ENCODE results near the gene FASN. TPM values are rescaled to one million over a fixed set of nuclear protein-coding genes. Genes with fewer than 3 reads are reported as not detected.
A peak's percentile ranks its signal among the peaks of the same experiment; 100 is the strongest.

The FASN gene
- polyA plus RNA-seq, 1 donor, result 34.7 TPM

DNA sequence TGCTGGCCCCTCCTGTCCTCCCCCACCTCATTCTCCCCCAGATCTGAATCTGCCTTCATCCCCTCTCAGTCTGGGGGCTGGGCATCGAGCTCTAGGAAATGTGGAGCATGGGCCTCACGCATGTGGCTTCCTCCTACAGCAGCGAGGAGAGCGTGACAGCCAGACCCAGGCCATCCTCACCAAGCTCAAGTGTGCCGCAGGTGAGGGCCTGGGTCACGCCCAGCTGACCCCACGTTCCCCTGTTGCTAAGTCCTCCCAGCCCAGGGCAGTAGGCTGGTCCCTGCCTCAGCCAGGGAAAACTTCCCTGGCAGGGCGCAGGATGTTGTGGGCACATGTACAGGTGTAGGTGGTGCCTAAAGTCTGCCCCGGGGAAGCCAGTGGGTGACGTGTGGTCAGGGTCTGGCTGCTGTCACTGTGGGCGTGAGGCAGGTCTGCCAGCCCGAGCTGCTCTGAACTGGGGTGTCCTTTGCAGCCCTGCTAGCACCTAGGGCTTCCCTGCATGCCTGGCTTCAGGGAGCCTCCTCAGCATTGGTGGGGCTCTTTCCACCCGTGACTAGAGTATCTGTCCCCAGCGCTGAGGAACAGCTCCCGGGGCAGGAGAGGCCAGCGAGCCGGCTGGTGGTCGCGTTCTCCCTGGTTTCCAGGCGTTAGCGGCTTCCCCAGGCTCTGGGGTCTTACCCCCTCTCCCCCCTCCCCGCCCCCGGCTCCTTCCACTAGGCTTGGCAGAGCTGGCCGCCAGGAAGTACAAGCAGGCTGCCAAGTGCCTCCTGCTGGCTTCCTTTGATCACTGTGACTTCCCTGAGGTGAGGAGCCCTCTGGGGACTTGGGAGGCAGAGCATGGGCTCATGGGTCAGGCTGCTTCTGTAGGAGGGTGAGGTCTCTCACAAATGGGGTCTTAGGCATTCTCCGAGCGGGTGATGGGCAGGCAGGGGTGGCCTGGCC lies 42.7 kb downstream of the FASN start:
- DNase-seq, result no peak
- Histone ChIP-seq H3K4me3 (ENCODE audit: low read length) (no peak overlapping the region), H3K27ac (ENCODE audit: low read length) (no peak overlapping the region), H3K27me3 (ENCODE audit: control insufficient read depth, insufficient read depth, low read length) (no peaks in the 10 kb centered on the region), H3K9me3 (ENCODE audit: control insufficient read depth, low read depth, low read length) (no peaks in the 10 kb centered on the region), H3K36me3 (ENCODE audit: control insufficient read depth, insufficient read depth, low read length) (peaks cover 72% of the 10 kb centered on the region), H3K4me1 (ENCODE audit: control insufficient read depth, insufficient read depth, low read length) (peaks cover 14% of the 10 kb centered on the region)
- no CpG with 5 or more reads among the region's 26 CpGs for WGBS (ENCODE audit: insufficient coverage, low lambda C conversion rate)

DNA sequence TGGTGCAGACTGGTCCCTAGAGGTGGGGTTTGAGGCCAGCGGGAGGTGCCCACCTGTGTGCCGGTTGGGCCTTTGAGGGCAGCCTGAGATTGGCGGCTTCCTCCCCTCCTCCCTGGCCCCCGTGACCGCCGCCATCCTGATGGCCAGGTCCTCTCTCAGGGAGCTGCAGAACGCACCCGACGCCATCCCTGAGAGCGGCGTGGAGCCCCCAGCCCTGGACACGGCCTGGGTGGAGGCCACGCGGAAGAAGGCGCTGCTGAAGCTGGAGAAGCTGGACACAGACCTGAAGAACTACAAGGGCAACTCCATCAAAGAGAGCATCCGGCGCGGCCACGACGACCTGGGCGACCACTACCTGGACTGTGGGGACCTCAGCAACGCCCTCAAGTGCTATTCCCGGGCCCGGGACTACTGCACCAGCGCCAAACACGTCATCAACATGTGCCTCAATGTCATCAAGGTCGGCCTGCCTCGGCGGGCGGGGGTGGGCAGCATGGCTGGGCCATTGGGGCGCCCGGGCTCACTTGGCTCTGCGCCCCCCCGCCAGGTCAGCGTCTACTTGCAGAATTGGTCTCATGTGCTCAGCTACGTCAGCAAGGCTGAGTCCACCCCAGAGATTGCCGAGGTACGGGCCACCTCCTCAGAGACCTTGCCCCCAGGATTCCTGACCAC lies 43.5 kb downstream of the FASN start:
- peaks cover 18% of the 10 kb centered on the region for H3K4me1 ChIP-seq (ENCODE audit: control insufficient read depth, insufficient read depth, low read length)

DNA sequence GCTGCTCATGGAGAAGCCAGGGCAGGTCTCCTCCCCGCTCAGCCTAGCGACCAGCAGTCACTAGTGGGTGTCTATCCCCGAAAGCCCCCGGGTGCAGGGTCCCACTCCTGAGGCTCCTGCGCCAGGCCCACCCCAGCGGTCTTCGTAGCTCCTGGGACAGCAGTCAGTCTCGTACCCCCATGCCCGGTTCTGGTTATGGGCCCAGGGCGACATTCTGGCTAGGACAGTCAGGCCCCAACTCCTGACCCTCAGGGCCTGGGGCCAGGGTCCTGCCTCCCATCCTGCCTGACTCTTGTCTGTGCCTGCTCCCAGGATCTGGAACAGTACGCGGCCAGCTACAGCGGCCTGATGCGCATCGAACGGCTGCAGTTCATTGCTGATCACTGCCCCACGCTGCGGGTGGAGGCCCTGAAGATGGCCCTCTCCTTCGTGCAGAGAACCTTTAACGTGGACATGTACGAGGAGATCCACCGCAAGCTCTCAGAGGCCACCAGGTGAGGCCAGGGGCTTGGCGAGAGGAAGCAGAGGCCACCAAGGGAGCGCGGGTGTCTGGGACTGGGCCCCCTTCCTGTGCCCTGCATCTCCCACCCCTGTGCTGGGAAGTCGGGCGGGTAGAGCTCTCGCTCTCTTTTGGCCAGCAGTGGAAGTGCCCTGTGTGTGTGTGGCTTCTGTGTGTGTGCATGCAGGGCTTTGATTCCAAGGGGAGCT lies 44.3 kb downstream of the FASN start:
- Histone ChIP-seq H3K9me3 (ENCODE audit: control insufficient read depth, low read depth, low read length) (no peaks in the 10 kb centered on the region), H3K27ac (ENCODE audit: low read length) (no peak overlapping the region), H3K27me3 (ENCODE audit: control insufficient read depth, insufficient read depth, low read length) (no peaks in the 10 kb centered on the region), H3K4me1 (ENCODE audit: control insufficient read depth, insufficient read depth, low read length) (peaks cover 18% of the 10 kb centered on the region), H3K36me3 (ENCODE audit: control insufficient read depth, insufficient read depth, low read length) (peaks cover 72% of the 10 kb centered on the region), H3K4me3 (ENCODE audit: low read length) (no peak overlapping the region)
- no peak for DNase-seq
- WGBS (ENCODE audit: insufficient coverage, low lambda C conversion rate), result no CpG with 5 or more reads among the region's 28 CpGs

More for the DNA sequence above, 43.5 kb downstream of the FASN start:
- no CpG with 5 or more reads among the region's 38 CpGs for WGBS (ENCODE audit: insufficient coverage, low lambda C conversion rate)
- Histone ChIP-seq H3K36me3 (ENCODE audit: control insufficient read depth, insufficient read depth, low read length) (peaks cover 71% of the 10 kb centered on the region), H3K4me3 (ENCODE audit: low read length) (no peak overlapping the region), H3K27me3 (ENCODE audit: control insufficient read depth, insufficient read depth, low read length) (no peaks in the 10 kb centered on the region), H3K27ac (ENCODE audit: low read length) (no peak overlapping the region), H3K9me3 (ENCODE audit: control insufficient read depth, low read depth, low read length) (no peaks in the 10 kb centered on the region)
- no peak for DNase-seq

DNA sequence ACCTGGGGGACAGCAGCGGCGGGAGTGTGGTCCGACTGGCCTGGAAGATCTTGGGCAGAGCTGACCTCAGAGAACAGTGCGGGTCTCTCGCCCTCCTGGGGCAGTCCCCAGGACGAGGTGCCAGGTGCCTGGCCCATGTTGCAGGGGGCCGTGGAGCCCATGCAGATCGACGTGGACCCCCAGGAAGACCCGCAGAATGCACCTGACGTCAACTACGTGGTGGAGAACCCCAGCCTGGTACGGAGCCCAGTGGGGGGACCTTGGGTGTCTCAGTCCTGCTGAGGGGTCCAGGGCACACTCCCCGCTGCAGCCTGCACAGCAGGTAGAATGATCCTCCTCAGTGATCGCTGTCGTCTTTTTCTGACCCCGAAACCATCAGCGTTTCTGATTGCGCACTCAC lies 44.9 kb downstream of the FASN start:
- H3K36me3 ChIP-seq (ENCODE audit: control insufficient read depth, insufficient read depth, low read length), result peaks cover 72% of the 10 kb centered on the region
- peaks cover 18% of the 10 kb centered on the region for H3K4me1 ChIP-seq (ENCODE audit: control insufficient read depth, insufficient read depth, low read length)
- H3K9me3 ChIP-seq (ENCODE audit: control insufficient read depth, low read depth, low read length), result no peaks in the 10 kb centered on the region
- no peak for DNase-seq
- no peak overlapping the region for H3K27ac ChIP-seq (ENCODE audit: low read length)
- peak overlapping the region; percentile 73 for H3K4me3 ChIP-seq (ENCODE audit: low read length)
- 100% methylated on average over 2 of the region's 19 CpGs for WGBS (ENCODE audit: insufficient coverage, low lambda C conversion rate)
- no peaks in the 10 kb centered on the region for H3K27me3 ChIP-seq (ENCODE audit: control insufficient read depth, insufficient read depth, low read length)

DNA sequence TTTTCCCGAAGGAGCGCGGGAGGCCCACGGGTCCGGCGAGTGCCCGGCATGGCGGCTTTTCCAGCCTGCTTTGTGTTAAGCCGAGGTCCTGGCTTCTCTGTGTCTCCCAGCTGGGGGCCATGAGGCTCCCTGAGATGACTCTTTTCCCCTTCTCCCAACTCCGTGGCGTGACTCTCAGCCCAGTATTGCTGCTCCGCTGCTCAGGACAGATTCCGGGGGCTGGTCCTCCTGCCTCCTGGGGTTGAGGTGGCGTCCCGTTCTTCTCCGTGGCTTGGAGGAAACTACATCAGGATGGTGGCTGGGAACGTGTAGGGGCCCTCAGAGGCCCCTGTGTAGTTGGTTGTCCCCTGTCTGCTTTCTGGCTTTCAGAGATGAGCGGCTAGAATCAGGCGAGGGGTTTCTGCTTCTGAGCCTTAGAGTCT lies 45.4 kb downstream of the FASN start:
- Histone ChIP-seq H3K27ac (ENCODE audit: low read length) (no peak overlapping the region), H3K4me1 (ENCODE audit: control insufficient read depth, insufficient read depth, low read length) (peaks cover 18% of the 10 kb centered on the region), H3K27me3 (ENCODE audit: control insufficient read depth, insufficient read depth, low read length) (no peaks in the 10 kb centered on the region), H3K36me3 (ENCODE audit: control insufficient read depth, insufficient read depth, low read length) (peaks cover 72% of the 10 kb centered on the region), H3K9me3 (ENCODE audit: control insufficient read depth, low read depth, low read length) (no peaks in the 10 kb centered on the region), H3K4me3 (ENCODE audit: low read length) (peak overlapping the region; percentile 73)
- no CpG with 5 or more reads among the region's 19 CpGs for WGBS (ENCODE audit: insufficient coverage, low lambda C conversion rate)
- no peak for DNase-seq

DNA sequence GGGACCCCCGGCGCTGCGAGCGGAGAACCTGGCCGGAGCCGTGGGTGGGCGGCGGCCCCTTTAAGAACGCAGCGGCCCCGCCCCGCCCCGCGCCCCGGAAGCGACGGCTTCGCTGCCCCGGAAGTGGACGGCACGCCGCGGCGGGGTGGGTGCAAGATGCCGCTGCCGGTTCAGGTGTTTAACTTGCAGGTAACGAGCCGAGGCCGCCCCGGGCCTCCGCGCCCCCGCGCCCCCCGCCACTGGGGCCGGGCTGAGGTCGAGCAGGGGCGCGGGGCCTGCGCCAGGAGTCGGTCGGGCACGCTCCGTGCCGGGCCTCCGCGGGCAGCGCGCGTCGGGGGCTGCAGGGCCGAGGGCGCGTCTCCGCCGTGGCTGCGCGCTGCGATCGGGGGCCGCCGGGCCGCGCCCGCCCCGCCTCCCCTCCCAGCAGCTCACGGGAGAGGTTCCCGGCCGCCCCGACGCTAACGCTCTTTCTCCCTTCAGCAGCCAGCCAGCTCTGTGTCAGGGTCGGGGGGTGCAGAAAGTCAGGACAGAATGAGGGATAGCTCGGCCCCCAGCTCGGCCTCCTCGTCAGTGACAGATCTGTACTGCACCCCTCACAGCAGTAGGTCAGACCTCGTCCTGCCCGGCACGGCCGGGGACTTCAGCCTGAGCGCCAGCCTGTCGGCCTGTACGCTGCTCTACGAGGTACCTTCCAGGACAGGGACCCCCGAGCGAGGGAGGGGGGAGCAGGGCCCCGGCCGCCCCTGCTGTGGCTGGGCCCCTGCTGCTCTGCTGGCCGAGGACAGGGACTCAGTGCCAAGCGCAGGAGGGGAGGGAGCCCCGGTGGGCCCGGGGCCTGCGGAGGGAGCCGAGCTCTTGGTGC lies 46.0 kb downstream of the FASN start, which contains the start of the genes GPS1 and RFNG:
Gene GPS1 (plus strand): TSS at position 123 of the 862 bp plus-strand sequence. CDS start 34 bp downstream, at position 157.
Gene RFNG (minus strand): TSS at position 36 of the 862 bp plus-strand sequence. CDS start 45 bp downstream, outside the sequence.
- no peaks in the 10 kb centered on the region for H3K27me3 ChIP-seq (ENCODE audit: control insufficient read depth, insufficient read depth, low read length)
- H3K27ac ChIP-seq (ENCODE audit: low read length), result no peak within 1 kb of the TSS
- H3K4me3 ChIP-seq (ENCODE audit: low read length), result peak within 1 kb of the TSS; percentile 73
- peaks cover 72% of the 10 kb centered on the region for H3K36me3 ChIP-seq (ENCODE audit: control insufficient read depth, insufficient read depth, low read length)
- WGBS (ENCODE audit: insufficient coverage, low lambda C conversion rate), result no CpG with 5 or more reads among the region's 94 CpGs
- peak; percentile 56 to 79 for DNase-seq
- peaks cover 18% of the 10 kb centered on the region for H3K4me1 ChIP-seq (ENCODE audit: control insufficient read depth, insufficient read depth, low read length)
- no peaks in the 10 kb centered on the region for H3K9me3 ChIP-seq (ENCODE audit: control insufficient read depth, low read depth, low read length)

DNA sequence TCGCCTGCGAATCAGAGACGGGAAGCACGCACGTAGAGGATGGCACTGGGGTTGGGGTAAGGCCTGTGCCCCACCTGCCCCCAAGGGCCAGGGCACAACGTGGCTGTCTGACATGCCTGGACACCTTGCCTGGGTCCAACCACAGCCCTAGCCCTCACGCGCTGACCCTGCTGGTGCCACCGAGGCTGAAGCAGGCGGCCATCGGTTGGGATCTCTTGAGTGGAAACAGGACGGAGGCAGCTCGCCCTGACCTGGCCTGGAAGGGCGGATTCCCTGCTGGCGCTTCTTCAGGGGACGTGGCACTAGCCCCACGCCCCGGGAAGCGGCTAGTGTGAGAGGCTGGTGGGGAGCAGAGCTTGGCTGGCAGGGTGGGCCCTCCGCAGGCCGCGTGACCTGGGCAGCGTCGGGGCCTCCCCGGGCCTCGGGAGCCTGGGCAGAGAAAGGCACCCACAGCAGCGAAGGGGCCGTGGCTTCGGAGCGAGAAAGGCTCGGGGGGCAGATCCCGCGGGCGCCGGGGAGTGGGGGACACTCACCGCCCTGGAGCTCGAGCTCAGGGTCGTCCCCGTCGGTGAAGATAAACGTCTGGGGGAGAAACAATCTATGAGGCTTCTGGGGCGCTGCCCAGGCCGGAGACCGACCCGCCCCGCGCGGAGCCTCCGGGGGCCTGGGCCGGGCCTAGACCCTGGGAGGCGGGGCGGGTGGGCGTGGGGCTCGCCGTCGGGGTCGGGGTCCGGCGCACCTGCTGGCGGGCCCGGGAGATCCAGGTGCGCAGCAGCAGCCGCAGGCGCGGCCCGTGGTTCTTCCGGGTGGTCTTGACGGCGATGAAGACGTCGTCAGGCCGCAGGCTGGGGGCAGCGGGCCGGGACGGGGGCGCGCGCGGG lies 47.0 kb downstream of the FASN start:
- peaks cover 65% of the 10 kb centered on the region for H3K36me3 ChIP-seq (ENCODE audit: control insufficient read depth, insufficient read depth, low read length)
- peak overlapping the region; percentile 69 for H3K4me3 ChIP-seq (ENCODE audit: low read length)
- no peak overlapping the region for H3K27ac ChIP-seq (ENCODE audit: low read length)
- H3K9me3 ChIP-seq (ENCODE audit: control insufficient read depth, low read depth, low read length), result no peaks in the 10 kb centered on the region
- DNase-seq, result peak in 1 of 2 donors; percentile 32
- no CpG with 5 or more reads among the region's 79 CpGs for WGBS (ENCODE audit: insufficient coverage, low lambda C conversion rate)
- H3K4me1 ChIP-seq (ENCODE audit: control insufficient read depth, insufficient read depth, low read length), result peaks cover 18% of the 10 kb centered on the region
- no peaks in the 10 kb centered on the region for H3K27me3 ChIP-seq (ENCODE audit: control insufficient read depth, insufficient read depth, low read length)

DNA sequence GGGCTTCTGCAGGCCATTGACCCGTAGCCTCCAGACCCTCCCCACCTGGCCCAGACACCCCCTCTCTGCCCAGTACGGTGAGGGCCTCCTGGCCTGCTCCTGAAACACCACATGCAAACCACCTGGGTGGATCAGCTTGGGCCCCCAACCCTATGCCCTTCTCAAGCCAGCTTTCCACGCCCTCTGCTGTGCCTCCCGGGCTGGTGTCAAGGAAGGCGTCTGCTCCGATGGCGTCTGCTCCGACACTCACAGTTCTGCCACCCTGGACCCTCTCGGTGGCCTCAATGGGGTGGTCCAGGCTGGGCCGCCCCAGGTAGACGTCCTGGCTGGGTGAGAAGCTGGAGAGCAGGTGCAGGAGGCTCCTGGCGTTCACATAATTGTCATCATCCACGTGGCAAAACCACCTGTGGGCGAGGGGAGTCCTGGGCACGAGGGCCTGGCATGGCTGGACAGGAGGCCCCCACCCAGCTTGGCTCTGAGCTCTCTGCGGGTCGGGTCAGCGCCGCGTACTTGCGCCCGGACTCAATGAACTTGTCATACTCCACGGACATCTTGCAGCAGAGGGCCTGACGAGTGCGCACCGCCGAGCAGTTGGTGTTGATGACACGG lies 47.8 kb downstream of the FASN start:
- no CpG with 5 or more reads among the region's 28 CpGs for WGBS (ENCODE audit: insufficient coverage, low lambda C conversion rate)
- H3K4me3 ChIP-seq (ENCODE audit: low read length), result peak overlapping the region; percentile 69
- DNase-seq, result no peak
- peaks cover 59% of the 10 kb centered on the region for H3K36me3 ChIP-seq (ENCODE audit: control insufficient read depth, insufficient read depth, low read length)
- peaks cover 18% of the 10 kb centered on the region for H3K4me1 ChIP-seq (ENCODE audit: control insufficient read depth, insufficient read depth, low read length)
- no peak overlapping the region for H3K27ac ChIP-seq (ENCODE audit: low read length)
- no peaks in the 10 kb centered on the region for H3K9me3 ChIP-seq (ENCODE audit: control insufficient read depth, low read depth, low read length)
- H3K27me3 ChIP-seq (ENCODE audit: control insufficient read depth, insufficient read depth, low read length), result no peaks in the 10 kb centered on the region

Data from large intestine (tissue), 3 donors.